GM18907 (cell line): ENCODE data around the gene GGACT.
A peak's percentile ranks its signal among the peaks of the same experiment; 100 is the strongest.

Experiments used
- ATAC-seq: cut with Tn5 transposase; IDR thresholded peaks from one replicate; pipeline ENCODE4 v1.9.1; 2021; ENCODE audit warnings: mild to moderate bottlenecking, moderate library complexity; ENCODE audit not compliant: unreplicated experiment

Gene GGACT

GRCh38 chr13:100552755-100553154 lies 35.8 kb downstream of the GGACT start:
- ATAC-seq = no peak

- ATAC-seq = no peak
These were observed 39.3 kb downstream of the GGACT start for GRCh38 chr13:100549316-100549715.

- ATAC-seq = no peak
These were observed 40.8 kb downstream of the GGACT start for GRCh38 chr13:100547791-100548201.

- no peak for ATAC-seq
These were observed 41.7 kb downstream of the GGACT start for GRCh38 chr13:100546713-100547405.

GRCh38 chr13:100545684-100546061 lies 42.9 kb downstream of the GGACT start:
- no peak for ATAC-seq

- ATAC-seq = no peak
These were observed 43.5 kb downstream of the GGACT start for GRCh38 chr13:100544866-100545683.

- no peak for ATAC-seq
These were observed 44.6 kb downstream of the GGACT start for GRCh38 chr13:100543872-100544602.

GRCh38 chr13:100542826-100543156 lies 45.8 kb downstream of the GGACT start:
- peak; percentile 90 for ATAC-seq

GRCh38 chr13:100541897-100542825 lies 46.4 kb downstream of the GGACT start:
- ATAC-seq = no peak

- no peak for ATAC-seq
These were observed 48.0 kb downstream of the GGACT start for GRCh38 chr13:100540621-100541020.

- no peak for ATAC-seq
These were observed 50.6 kb downstream of the GGACT start for GRCh38 chr13:100537951-100538462.

- ATAC-seq = no peak
These were observed 51.1 kb downstream of the GGACT start for GRCh38 chr13:100537486-100537885.

GRCh38 chr13:100536643-100537180 lies 51.9 kb downstream of the GGACT start:
- ATAC-seq = no peak

- no peak for ATAC-seq
These were observed 53.0 kb downstream of the GGACT start for GRCh38 chr13:100535426-100536135.

- no peak for ATAC-seq
These were observed 53.7 kb downstream of the GGACT start for GRCh38 chr13:100534911-100535310.

- no peak for ATAC-seq
These were observed 54.3 kb downstream of the GGACT start for GRCh38 chr13:100534147-100534843.

- ATAC-seq = no peak
These were observed 55.0 kb downstream of the GGACT start for GRCh38 chr13:100533588-100534041.

GRCh38 chr13:100532836-100533435 lies 55.7 kb downstream of the GGACT start:
- no peak for ATAC-seq
